Fibroblast of peridontal ligament (primary cell): ENCODE data around the gene AUTS2.
A peak's percentile ranks its signal among the peaks of the same experiment; 100 is the strongest.

Experiments
- DNase-seq: peaks from one replicate; pipeline ENCODE4 v3.0.0-alpha.2; 2010; ENCODE audit errors: extremely low read depth

AUTS2 gene

GRCh38 chr7:70595370-70595754 lies 997.1 kb downstream of the AUTS2 start:
- no peak for DNase-seq

GRCh38 chr7:70595755-70596597 lies 997.7 kb downstream of the AUTS2 start:
- DNase-seq = no peak

GRCh38 chr7:70596598-70596913 lies 998.3 kb downstream of the AUTS2 start:
- DNase-seq = no peak

- DNase-seq = no peak
These were observed 998.8 kb downstream of the AUTS2 start for GRCh38 chr7:70597066-70597465.

- no peak for DNase-seq
These were observed 1000.7 kb downstream of the AUTS2 start for GRCh38 chr7:70598976-70599375.

- DNase-seq = no peak
These were observed 1001.3 kb downstream of the AUTS2 start for GRCh38 chr7:70599446-70600190.

GRCh38 chr7:70600993-70601392 lies 1002.7 kb downstream of the AUTS2 start:
- no peak for DNase-seq

GRCh38 chr7:70602117-70602516 lies 1003.8 kb downstream of the AUTS2 start:
- no peak for DNase-seq

GRCh38 chr7:70607281-70607680 lies 1009.0 kb downstream of the AUTS2 start:
- DNase-seq = no peak

GRCh38 chr7:70607759-70608158 lies 1009.5 kb downstream of the AUTS2 start:
- peak; percentile 29 for DNase-seq

GRCh38 chr7:70608229-70608628 lies 1010.0 kb downstream of the AUTS2 start:
- no peak for DNase-seq

- no peak for DNase-seq
These were observed 1014.5 kb downstream of the AUTS2 start for GRCh38 chr7:70612811-70613210.

GRCh38 chr7:70614237-70615045 lies 1016.2 kb downstream of the AUTS2 start:
- peak; percentile 18 for DNase-seq

GRCh38 chr7:70615066-70615606 lies 1016.9 kb downstream of the AUTS2 start:
- no peak for DNase-seq

GRCh38 chr7:70616211-70616610 lies 1017.9 kb downstream of the AUTS2 start:
- no peak for DNase-seq

GRCh38 chr7:70616821-70617220 lies 1018.5 kb downstream of the AUTS2 start:
- no peak for DNase-seq

GRCh38 chr7:70618020-70618551 lies 1019.8 kb downstream of the AUTS2 start:
- no peak for DNase-seq

- DNase-seq = no peak
These were observed 1020.9 kb downstream of the AUTS2 start for GRCh38 chr7:70619130-70619529.

GRCh38 chr7:70619659-70620058 lies 1021.4 kb downstream of the AUTS2 start:
- no peak for DNase-seq

- no peak for DNase-seq
These were observed 1022.2 kb downstream of the AUTS2 start for GRCh38 chr7:70620333-70621055.

- no peak for DNase-seq
These were observed 1023.8 kb downstream of the AUTS2 start for GRCh38 chr7:70621954-70622600.
